ENCODE results near the gene GNG14. TPM values are rescaled to one million over a fixed set of nuclear protein-coding genes. Genes with fewer than 3 reads are reported as not detected.

The GNG14 gene
- total RNA-seq, 1 donor: not detected

DNA sequence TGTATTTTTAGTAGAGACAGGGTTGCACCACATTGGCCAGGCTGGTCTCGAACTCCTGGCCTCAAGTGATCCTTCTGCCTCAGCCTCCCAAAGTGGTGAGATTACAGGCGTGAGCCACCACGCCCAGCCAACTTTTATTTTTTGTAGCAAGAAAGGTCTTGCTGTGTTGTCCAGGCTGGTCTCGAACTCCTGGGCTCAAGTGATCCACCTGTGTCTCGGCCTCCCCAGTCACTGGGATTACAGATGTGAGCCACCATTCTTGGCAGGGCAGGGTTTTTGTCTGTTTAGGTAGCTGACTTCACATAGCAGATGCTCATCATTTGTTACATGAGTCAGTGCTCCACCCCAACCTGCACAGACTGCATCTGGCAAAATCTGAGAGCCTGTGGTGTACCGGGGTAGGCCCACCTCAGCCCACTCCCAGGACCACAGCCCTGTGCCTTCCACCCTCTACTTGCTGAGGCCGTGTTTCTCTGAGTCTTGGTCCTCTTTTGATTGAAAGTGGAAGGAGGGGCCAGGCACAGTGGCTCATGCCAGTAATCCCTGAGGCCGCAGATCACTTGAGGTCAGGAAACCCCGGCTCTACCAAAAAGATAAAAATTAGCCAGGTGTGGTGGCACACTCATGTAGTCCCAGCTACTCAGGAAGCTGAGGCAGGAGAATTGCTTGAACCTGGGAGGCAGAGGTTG lies 40.1 kb downstream of the GNG14 start:
- H3K4me3 ChIP-seq (ENCODE audit: low read depth, low read length): no peak overlapping the region
- TF ChIP-seq, protein P1, sequence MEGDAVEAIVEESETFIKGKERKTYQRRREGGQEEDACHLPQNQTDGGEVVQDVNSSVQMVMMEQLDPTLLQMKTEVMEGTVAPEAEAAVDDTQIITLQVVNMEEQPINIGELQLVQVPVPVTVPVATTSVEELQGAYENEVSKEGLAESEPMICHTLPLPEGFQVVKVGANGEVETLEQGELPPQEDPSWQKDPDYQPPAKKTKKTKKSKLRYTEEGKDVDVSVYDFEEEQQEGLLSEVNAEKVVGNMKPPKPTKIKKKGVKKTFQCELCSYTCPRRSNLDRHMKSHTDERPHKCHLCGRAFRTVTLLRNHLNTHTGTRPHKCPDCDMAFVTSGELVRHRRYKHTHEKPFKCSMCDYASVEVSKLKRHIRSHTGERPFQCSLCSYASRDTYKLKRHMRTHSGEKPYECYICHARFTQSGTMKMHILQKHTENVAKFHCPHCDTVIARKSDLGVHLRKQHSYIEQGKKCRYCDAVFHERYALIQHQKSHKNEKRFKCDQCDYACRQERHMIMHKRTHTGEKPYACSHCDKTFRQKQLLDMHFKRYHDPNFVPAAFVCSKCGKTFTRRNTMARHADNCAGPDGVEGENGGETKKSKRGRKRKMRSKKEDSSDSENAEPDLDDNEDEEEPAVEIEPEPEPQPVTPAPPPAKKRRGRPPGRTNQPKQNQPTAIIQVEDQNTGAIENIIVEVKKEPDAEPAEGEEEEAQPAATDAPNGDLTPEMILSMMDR (IDR thresholded peaks at IDR 0.05; ENCODE audit: insufficient read depth, low read length): no peak
- no peak for DNase-seq (ENCODE audit: low read depth)

DNA sequence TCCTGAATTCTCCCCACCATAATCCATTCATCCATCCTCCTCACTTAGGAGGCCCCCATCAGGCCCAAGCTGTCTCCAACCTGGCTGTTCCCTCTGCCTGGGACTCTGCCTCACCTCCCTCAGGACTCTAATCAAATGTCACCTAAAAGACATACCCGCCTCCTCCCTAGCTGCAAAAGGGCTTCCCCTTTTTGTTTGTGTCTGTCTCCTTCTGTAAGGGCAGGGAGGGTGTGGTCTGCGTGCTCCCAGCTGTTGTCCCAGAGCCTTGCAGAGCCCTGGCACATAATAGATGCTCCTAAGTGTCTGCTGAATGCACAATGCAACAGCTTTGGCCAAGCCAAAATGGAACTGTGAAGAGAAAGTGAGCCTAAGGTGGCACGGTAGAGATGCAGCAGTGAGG lies 42.3 kb downstream of the GNG14 start:
- H3K4me3 ChIP-seq (ENCODE audit: low read depth, low read length): no peak overlapping the region
- no peak for DNase-seq (ENCODE audit: low read depth)
- TF ChIP-seq, protein P1 (IDR thresholded peaks at IDR 0.05; ENCODE audit: insufficient read depth, low read length): no peak

DNA sequence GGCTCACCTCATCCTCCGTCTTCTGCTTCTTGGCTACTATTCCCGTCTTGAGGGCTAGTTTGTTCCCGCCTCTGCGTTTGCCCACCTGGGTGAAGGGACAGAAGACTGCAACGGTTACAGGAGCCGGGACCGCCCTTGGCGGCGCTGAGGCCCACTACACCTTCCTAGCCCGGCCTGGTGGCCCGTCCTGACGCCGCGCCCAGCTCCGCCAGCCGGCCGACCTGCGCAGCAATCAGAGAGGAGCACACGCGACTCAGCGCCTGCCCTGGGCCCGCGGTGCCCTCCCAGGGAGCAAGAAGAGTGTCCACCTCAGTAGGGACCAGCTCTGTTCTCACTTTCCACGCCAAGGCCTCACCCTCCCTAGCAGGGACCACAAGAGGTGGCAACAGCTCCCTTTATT lies 43.5 kb downstream of the GNG14 start:
- no peak for DNase-seq (ENCODE audit: low read depth)
- no peak overlapping the region for H3K4me3 ChIP-seq (ENCODE audit: low read depth, low read length)
- TF ChIP-seq, protein P1 (IDR thresholded peaks at IDR 0.05; ENCODE audit: insufficient read depth, low read length): no peak

DNA sequence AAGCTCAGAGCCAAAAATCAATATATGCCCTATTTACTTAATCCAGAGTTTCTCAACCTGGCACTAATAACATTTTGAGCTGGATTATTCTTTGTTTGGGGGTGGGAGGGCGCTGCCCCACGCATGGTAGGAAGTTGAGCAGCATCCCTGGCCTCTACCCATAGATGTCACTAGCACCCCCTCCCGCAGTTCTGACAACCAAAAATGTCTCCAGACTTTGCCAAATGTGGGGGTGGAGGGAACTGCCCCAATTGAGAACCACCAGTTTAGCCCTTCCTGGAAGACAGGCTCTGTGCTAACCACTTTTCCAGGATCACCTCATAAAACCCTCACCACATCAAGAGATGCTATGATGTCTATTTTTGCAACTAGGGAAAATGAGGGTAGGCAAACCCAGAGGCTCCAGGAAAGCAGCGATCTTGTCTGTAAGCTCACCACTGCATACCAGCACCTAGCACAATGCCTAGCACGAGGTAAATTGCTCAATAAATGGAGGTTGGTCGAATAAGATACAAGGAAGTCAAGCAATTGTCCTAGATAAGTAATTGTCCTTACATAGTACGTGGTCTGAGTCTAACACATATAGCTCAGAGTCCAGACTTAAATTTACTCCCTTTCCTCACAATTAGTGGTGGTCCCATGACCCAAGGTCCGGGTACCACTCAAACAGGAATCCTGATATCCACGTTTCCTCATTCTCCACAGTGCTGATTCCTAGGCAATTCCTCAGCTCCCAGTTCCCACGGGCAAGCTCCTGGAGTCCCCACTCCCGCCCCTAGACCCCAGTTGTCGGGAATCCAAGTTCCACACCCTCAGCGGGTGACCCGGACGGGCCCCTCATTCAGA lies 45.8 kb downstream of the GNG14 start:
- TF ChIP-seq, protein P1 (IDR thresholded peaks at IDR 0.05; ENCODE audit: insufficient read depth, low read length): peak; percentile 33
- H3K4me3 ChIP-seq (ENCODE audit: low read depth, low read length): peak overlapping the region; percentile 76
- peak; percentile 47 for DNase-seq (ENCODE audit: low read depth)

DNA sequence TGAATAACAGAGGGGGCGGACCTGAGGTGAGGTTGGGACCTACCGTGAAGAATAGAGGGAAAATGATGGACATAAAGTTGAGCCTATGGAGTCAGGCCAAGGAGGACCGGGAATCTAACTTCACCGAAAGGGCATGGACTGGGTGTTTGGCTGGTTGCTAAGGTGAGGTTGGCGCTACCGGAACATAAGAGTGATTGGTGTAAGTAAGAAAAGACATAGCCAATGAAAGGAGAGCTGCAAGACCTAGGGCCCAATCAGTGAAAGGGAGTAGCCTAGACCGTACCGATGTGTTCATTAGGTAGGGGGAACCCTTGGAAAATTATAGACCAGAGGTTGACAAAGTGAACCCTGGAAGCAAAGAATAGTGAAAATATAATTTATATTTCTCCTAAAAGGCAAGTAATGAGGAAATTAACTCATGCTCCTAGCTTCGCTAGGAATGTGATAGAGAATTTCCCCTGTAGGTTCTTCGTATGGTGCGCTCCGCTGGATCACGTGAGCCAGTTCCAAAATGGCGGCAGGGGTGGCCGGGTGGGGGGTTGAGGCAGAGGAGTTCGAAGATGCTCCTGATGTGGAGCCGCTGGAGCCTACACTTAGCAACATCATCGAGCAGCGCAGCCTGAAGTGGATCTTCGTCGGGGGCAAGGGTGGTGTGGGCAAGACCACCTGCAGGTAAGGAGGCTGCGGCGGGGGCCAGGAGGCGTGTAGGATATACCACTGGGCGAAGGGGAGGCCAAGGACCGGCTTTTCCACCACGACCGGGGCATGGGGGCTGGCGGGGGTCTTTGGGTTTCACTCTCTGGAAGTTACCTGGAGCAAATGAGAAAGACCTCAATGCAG lies 49.4 kb downstream of the GNG14 start, which contains the start of gene GET3:
Gene GET3 (plus strand): TSS at position 503 of the 840 bp plus-strand sequence. CDS start 9 bp downstream, at position 512.
- DNase-seq (ENCODE audit: low read depth): peak; percentile 100
- TF ChIP-seq, protein P1 (IDR thresholded peaks at IDR 0.05; ENCODE audit: insufficient read depth, low read length): no peak
- H3K4me3 ChIP-seq (ENCODE audit: low read depth, low read length): peak within 1 kb of the TSS; percentile 99

DNA sequence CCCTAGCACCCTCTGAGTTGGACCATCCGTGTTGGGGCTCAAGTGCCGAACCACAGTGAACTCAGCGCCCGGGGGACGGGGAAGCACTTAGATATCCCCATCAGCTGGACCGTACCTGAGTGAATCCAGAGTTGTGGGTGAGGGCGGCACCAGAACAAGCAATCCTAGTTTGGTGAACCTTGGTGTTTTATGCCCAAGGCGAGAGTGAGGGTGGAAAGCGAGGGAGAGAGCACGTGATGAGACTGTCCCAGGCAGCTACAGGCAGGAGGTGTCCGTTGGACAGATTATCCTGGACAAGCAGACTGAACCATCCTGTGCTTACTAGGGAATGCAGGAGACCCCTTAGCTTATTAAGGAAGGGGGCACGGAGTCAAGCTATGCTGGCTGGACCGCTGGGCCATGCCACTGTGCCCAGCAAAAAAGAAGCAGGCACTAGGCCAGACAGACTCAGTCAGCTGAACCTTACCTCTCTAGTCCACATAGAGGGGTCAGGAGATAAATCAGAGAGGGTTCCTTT lies 50.1 kb downstream of the GNG14 start:
- TF ChIP-seq, protein P1 (IDR thresholded peaks at IDR 0.05; ENCODE audit: insufficient read depth, low read length): no peak
- peak overlapping the region; percentile 99 for H3K4me3 ChIP-seq (ENCODE audit: low read depth, low read length)
- no peak for DNase-seq (ENCODE audit: low read depth)
